Mesenchymal stem cell (in vitro differentiated cells and primary cell): ENCODE results near the gene DRC7.
"Not testable (repeated sequence)": the region's sequence is repeated elsewhere in the genome, so short reads cannot be mapped to it uniquely, and the experiment has no call there.

ENCODE experiments used
- DNase-seq: peaks from one replicate; pipeline ENCODE4 v3.0.0-alpha.2; 2013
- H2AFZ ChIP-seq: one replicate; pipeline ENCODE4 v1.6.1; 2013; ENCODE audit warnings: low read depth, mild to moderate bottlenecking, control low read depth, inconsistent platforms, low read length, moderate library complexity
- H2AK5ac ChIP-seq: 2 replicates; pipeline ENCODE4 v1.6.1; 2013; ENCODE audit warnings: low read length, moderate library complexity, mild to moderate bottlenecking, inconsistent platforms; ENCODE audit not compliant: severe bottlenecking
- H2BK120ac ChIP-seq: one replicate; pipeline ENCODE4 v1.6.1; 2013; ENCODE audit warnings: low read depth, mild to moderate bottlenecking, inconsistent platforms, low read length, moderate library complexity
- H2BK12ac ChIP-seq, 2 experiments: one replicate each; pipeline ENCODE4 v1.6.1; 2013; ENCODE audit warnings: inconsistent platforms in 2 of 2, low read length in 2 of 2, mild to moderate bottlenecking in 2 of 2, moderate library complexity in 2 of 2, control low read depth in 1 of 2
- H2BK15ac ChIP-seq: one replicate; pipeline ENCODE4 v1.6.1; 2013; ENCODE audit warnings: mild to moderate bottlenecking, low read depth, inconsistent platforms; ENCODE audit not compliant: poor library complexity, severe bottlenecking
- H2BK5ac ChIP-seq: 2 replicates; pipeline ENCODE4 v1.6.1; 2013; ENCODE audit warnings: low read depth, mild to moderate bottlenecking, low read length, control low read depth, inconsistent platforms; ENCODE audit not compliant: poor library complexity, severe bottlenecking
- H3K14ac ChIP-seq, 2 experiments: one replicate each; pipeline ENCODE4 v1.6.1; 2013; ENCODE audit warnings: inconsistent platforms in 2 of 2, low read length in 2 of 2, control low read depth in 1 of 2, mild to moderate bottlenecking in 1 of 2, moderate library complexity in 1 of 2
- H3K18ac ChIP-seq, 2 experiments: one replicate each; pipeline ENCODE4 v1.6.1; 2013; ENCODE audit warnings: inconsistent platforms in 2 of 2, low read length in 2 of 2, control low read depth in 1 of 2, low read depth in 1 of 2, mild to moderate bottlenecking in 1 of 2
- H3K23ac ChIP-seq, 2 experiments: one replicate each; pipeline ENCODE4 v1.6.1; 2013; ENCODE audit warnings: inconsistent platforms in 2 of 2, low read length in 2 of 2, mild to moderate bottlenecking in 2 of 2, moderate library complexity in 2 of 2, control low read depth in 1 of 2
- H3K27ac ChIP-seq: 2 replicates; pipeline ENCODE4 v1.5.1; 2013; ENCODE audit warnings: mild to moderate bottlenecking, moderate library complexity, low read length, control low read depth, inconsistent platforms; ENCODE audit not compliant: poor library complexity, severe bottlenecking
- H3K27me3 ChIP-seq, 2 experiments: 2 replicates each; pipeline versions ENCODE4 v1.6.1 to v1.7.0; 2013; ENCODE audit warnings: low read length in 2 of 2, mild to moderate bottlenecking in 2 of 2, moderate library complexity in 2 of 2, control low read depth in 1 of 2, inconsistent platforms in 1 of 2; ENCODE audit not compliant: control insufficient read depth in 1 of 2, insufficient read depth in 1 of 2
- H3K36me3 ChIP-seq, 2 experiments: 2 replicates each; pipeline versions ENCODE4 v1.6.1 to v1.7.0; 2013; ENCODE audit warnings: low read length in 2 of 2, control low read depth in 1 of 2, inconsistent platforms in 1 of 2, low read depth in 1 of 2, mild to moderate bottlenecking in 1 of 2; ENCODE audit not compliant: insufficient read depth in 2 of 2, control insufficient read depth in 1 of 2
- H3K4ac ChIP-seq, 2 experiments: one replicate each; pipeline ENCODE4 v1.6.1; 2013; ENCODE audit warnings: inconsistent platforms in 2 of 2, low read length in 2 of 2, mild to moderate bottlenecking in 2 of 2, moderate library complexity in 2 of 2, control low read depth in 1 of 2, low read depth in 1 of 2
- H3K4me1 ChIP-seq: 2 replicates; pipeline ENCODE4 v1.6.1; 2013; ENCODE audit warnings: low read depth, low read length, control low read depth; ENCODE audit not compliant: control insufficient read depth, insufficient read depth
- H3K4me2 ChIP-seq: 2 replicates; pipeline ENCODE4 v1.6.1; 2013; ENCODE audit warnings: low read length, mild to moderate bottlenecking, inconsistent platforms; ENCODE audit not compliant: poor library complexity, severe bottlenecking
- H3K4me3 ChIP-seq, 2 experiments: 2 replicates each; pipeline versions ENCODE4 v1.5.1 to v1.7.0; 2013; ENCODE audit warnings: low read length in 2 of 2, mild to moderate bottlenecking in 2 of 2, control low read depth in 1 of 2, low read depth in 1 of 2; ENCODE audit not compliant: insufficient read depth in 1 of 2
- H3K79me1 ChIP-seq: replicated peaks from 2 replicates; pipeline ENCODE4 v1.6.1; 2013; ENCODE audit warnings: mild to moderate bottlenecking, control low read depth, low read length, inconsistent platforms; ENCODE audit not compliant: poor library complexity, severe bottlenecking
- H3K9ac ChIP-seq: 2 replicates; pipeline ENCODE4 v1.7.0; 2013; ENCODE audit warnings: mild to moderate bottlenecking, low read length, moderate library complexity
- H3K9me3 ChIP-seq: 2 replicates; pipeline ENCODE4 v1.7.0; 2013; ENCODE audit warnings: mild to moderate bottlenecking, low read length; ENCODE audit not compliant: control insufficient read depth
- H4K8ac ChIP-seq: one replicate; pipeline ENCODE4 v1.6.1; 2013; ENCODE audit warnings: inconsistent platforms, mild to moderate bottlenecking, low read length, moderate library complexity
- H4K91ac ChIP-seq: one replicate; pipeline ENCODE4 v1.6.1; 2013; ENCODE audit warnings: mild to moderate bottlenecking, low read length, inconsistent platforms
- WGBS: methylation state at CpG from one replicate; pipeline ENCODE4 v1.1.7; 2013; ENCODE audit warnings: mixed read lengths; 5-methylcytosine and 5-hydroxymethylcytosine counted together
- small RNA-seq: library from polyadenylated mRNA; stranded (forward); fragments of <200 nt; extraction: miRNeasy Mini kit (QIAGEN cat#:217004); gene quantifications from one replicate; pipeline ENCODE3, GENCODE V24; 2013; ENCODE audit warnings: low read depth

DRC7 gene

GRCh38 chr16:57778658-57779057 lies 84.1 kb downstream of the DRC7 start:
- Histone ChIP-seq H3K14ac (no peak overlapping the region), H2AK5ac (peak overlapping the region; percentile 86), H3K27ac (peak overlapping the region; percentile 58), H3K23ac (no peak overlapping the region), H3K4me1 (peaks cover 49% of the 10 kb centered on the region), H3K4ac (no peak overlapping the region), H4K91ac (no peak overlapping the region), H3K18ac (no peak overlapping the region), H2AFZ (no peak overlapping the region), H3K27me3 (no peaks in the 10 kb centered on the region), H3K9me3 (no peaks in the 10 kb centered on the region), H2BK12ac (no peak overlapping the region), H2BK120ac (no peak overlapping the region), H3K36me3 (peaks cover 10 to 52% of the 10 kb centered on the region in 2 experiments), H3K4me2 (no peak overlapping the region), H3K79me1 (peaks cover 4% of the 10 kb centered on the region), H3K4me3 (no peak overlapping the region), H2BK5ac (no peak overlapping the region), H2BK15ac (no peak overlapping the region), H3K9ac (no peak overlapping the region), H4K8ac (no peak overlapping the region)
- WGBS = 100% methylated on average over 1 of the region's 5 CpGs
- no peak for DNase-seq

- Histone ChIP-seq H2AK5ac (peak overlapping the region; percentile 13), H3K27ac (peak overlapping the region; percentile 31), H3K4me1 (peaks cover 47% of the 10 kb centered on the region), H3K36me3 (peaks cover 18 to 57% of the 10 kb centered on the region in 2 experiments)
- H2BK120ac ChIP-seq, H3K4me2 ChIP-seq, H3K79me1 ChIP-seq, DNase-seq, H3K9me3 ChIP-seq, H3K9ac ChIP-seq, H2BK12ac ChIP-seq, H4K91ac ChIP-seq, H2AFZ ChIP-seq, H3K18ac ChIP-seq, H3K4me3 ChIP-seq, H3K4ac ChIP-seq, H3K27me3 ChIP-seq, H3K23ac ChIP-seq, H3K14ac ChIP-seq, H2BK5ac ChIP-seq, H4K8ac ChIP-seq, H2BK15ac ChIP-seq: not testable (repeated sequence)
- WGBS = 96% methylated on average over 3 of the region's 5 CpGs
Observed at GRCh38 chr16:57779836-57780235, 85.2 kb downstream of the DRC7 start.

GRCh38 chr16:57781349-57781740 lies 86.7 kb downstream of the DRC7 start:
- Histone ChIP-seq H3K79me1 (peaks cover 20% of the 10 kb centered on the region), H2AFZ (no peak overlapping the region), H3K27me3 (no peaks in the 10 kb centered on the region), H2AK5ac (peak overlapping the region; percentile 88), H3K4me1 (peaks cover 38% of the 10 kb centered on the region), H3K23ac (no peak overlapping the region), H3K4ac (no peak overlapping the region), H3K9me3 (no peaks in the 10 kb centered on the region), H3K18ac (no peak overlapping the region), H3K9ac (no peak overlapping the region), H3K14ac (no peak overlapping the region), H2BK120ac (no peak overlapping the region), H2BK12ac (no peak overlapping the region), H2BK5ac (no peak overlapping the region), H3K4me2 (no peak overlapping the region), H3K27ac (peak overlapping the region; percentile 91), H2BK15ac (no peak overlapping the region), H3K36me3 (peaks cover 16 to 58% of the 10 kb centered on the region in 2 experiments), H4K8ac (no peak overlapping the region), H4K91ac (no peak overlapping the region), H3K4me3 (no peak overlapping the region)
- DNase-seq = no peak
- no CpG with 5 or more reads among the region's 1 CpG for WGBS

Small RNA genes lying within 50 kb of the gene (small RNA-seq; reads per million reads assigned to genes)
- 4.3 reads per million, percentile 45 among the genes with 10 or more reads in this experiment for gene MIR6772
